ENCODE results near the gene WARS2. TPM values are rescaled to one million over a fixed set of nuclear protein-coding genes. Genes with fewer than 3 reads are reported as not detected.
A peak's percentile ranks its signal among the peaks of the same experiment; 100 is the strongest.

Gene WARS2
- total RNA-seq, 4 donors from 2014 or later = 5.8 to 16.5 (median 6.5) TPM

DNA sequence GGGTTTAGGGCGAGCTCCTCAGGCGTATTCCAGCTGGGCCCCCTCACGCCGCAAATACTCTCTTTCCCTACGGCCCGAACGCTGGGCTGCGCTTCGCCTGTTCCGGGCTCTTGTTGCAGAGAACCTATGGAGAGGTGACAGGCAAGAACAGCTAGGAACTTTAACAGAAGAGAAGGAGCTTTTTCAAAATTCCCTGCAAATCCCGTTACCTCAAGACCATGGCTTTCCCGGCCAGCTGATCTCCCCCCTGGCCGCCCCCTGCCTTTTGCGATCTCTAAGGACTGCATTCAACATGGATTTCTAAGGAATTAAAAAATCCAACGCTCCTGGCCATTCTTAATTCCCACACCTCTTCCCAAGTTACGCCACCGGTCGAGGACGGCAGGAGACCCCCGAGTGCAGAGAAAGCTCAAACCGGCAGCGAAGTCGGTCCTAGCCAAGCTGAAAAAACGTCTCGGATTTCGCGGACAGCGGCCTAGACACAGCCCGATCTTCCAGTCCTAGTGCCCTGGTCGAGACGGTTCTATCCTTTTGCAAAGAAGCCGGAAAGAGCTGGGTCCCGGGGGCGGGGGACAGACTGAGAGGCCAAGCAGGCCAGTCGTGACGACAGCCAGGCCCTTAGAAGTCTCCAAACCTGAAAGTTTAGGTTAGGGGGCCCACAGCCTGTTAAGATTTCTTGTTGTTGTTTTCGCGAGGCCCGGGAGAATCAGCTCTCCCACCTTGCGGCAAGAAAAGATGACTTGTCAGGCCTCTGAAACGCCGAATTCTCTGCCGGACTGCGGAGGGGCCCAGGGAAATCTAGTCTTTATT lies 151.2 kb downstream of the WARS2 start:
- DNase-seq (no peak), ATAC-seq (no peak)
- Histone ChIP-seq H3K9me3 (no peaks in the 10 kb centered on the region), H3K36me3 (no peaks in the 10 kb centered on the region), H3K27me3 (no peaks in the 10 kb centered on the region), H3K27ac (peak overlapping the region; percentile 85 to 96 (median 94)), H3K4me1 (peaks cover 7 to 17% of the 10 kb centered on the region in 2 donors), H3K4me3 (peak overlapping the region; percentile 77 to 87 (median 83))
- TF ChIP-seq, protein P1, sequence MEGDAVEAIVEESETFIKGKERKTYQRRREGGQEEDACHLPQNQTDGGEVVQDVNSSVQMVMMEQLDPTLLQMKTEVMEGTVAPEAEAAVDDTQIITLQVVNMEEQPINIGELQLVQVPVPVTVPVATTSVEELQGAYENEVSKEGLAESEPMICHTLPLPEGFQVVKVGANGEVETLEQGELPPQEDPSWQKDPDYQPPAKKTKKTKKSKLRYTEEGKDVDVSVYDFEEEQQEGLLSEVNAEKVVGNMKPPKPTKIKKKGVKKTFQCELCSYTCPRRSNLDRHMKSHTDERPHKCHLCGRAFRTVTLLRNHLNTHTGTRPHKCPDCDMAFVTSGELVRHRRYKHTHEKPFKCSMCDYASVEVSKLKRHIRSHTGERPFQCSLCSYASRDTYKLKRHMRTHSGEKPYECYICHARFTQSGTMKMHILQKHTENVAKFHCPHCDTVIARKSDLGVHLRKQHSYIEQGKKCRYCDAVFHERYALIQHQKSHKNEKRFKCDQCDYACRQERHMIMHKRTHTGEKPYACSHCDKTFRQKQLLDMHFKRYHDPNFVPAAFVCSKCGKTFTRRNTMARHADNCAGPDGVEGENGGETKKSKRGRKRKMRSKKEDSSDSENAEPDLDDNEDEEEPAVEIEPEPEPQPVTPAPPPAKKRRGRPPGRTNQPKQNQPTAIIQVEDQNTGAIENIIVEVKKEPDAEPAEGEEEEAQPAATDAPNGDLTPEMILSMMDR (IDR thresholded peaks at IDR 0.05 in 4 of 5, conservative IDR thresholded peaks at IDR 0.05 in 1 of 5) = no peak
- TF ChIP-seq POLR2A (IDR thresholded peaks at IDR 0.05) = peak in 1 of 2 donors; percentile 30
- intact Hi-C loops (cut with DNase I; ENCODE audit: low total_unique reads) (loop anchor here (5.0 kb wide), 4 partner anchors 92 to 1622 kb away; partner anchors contain the start of gene MAN1A2), in situ Hi-C loops (cut with MboI; ENCODE audit: low sequenced_read_pairs in 4 of 4) (loop anchor here in 1 of 4 donors (5.0 kb wide), 2 partner anchors 52 to 697 kb away; no protein-coding TSS in a partner anchor)

DNA sequence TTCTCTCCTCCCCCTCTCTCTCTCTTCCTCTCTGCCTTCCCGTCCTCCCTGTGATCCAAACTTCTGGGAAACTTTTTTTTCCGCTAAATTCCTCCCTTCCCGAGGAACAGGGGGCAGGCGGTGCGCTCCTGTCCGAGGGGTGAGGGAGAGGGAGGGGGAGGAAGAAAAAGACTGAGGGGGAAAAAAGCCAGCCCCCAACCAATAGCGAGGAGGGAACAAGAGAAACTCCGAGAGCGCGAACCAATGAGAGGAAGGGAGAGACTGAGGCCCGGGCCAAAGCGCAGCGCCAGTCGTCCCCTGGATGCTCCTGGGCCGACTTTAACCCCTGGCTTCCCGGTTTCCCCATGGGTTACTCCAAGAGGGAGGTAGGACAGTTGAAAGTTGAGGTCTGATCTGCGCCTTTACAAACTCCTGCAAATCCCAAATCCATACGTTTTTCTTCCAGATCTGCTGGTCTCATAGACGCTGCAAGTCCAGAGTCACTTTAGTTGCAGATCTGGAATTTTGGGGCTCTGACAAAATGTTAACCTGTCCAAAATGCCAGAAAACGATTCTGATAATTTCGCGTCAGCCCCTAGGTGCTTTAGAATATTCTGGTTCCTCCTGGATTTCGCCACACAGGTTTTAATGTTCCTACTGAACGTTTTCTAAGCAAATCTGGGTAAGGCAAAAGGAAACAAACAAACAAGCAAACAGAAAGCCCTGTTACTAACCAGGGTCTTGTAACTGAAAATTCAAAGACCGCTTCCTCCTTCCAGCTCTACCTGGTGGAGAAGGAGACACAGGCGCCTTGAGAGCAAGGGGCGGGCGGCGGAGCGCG lies 152.1 kb downstream of the WARS2 start, which contains the start of gene TBX15:
TSS of gene TBX15 (minus strand) at position 158 of the 820 bp plus-strand sequence. CDS start 548 bp downstream, outside the sequence.
- in situ Hi-C loops (cut with MboI; ENCODE audit: low sequenced_read_pairs in 4 of 4) = loop anchor here in 1 of 4 donors (5.0 kb wide), 2 partner anchors 51 to 696 kb away; no protein-coding TSS in a partner anchor
- TF ChIP-seq, protein P1 (IDR thresholded peaks at IDR 0.05 in 4 of 5, conservative IDR thresholded peaks at IDR 0.05 in 1 of 5) = no peak
- TF ChIP-seq POLR2A (IDR thresholded peaks at IDR 0.05) = peak in 1 of 2 donors; percentile 5
- DNase-seq (peak; percentile 70 to 71), ATAC-seq (peak; percentile 18 to 46)
- H3K36me3 ChIP-seq = no peaks in the 10 kb centered on the region
- peak within 1 kb of the TSS; percentile 85 to 96 (median 94) for H3K27ac ChIP-seq
- H3K4me3 ChIP-seq = peak within 1 kb of the TSS; percentile 77 to 87 (median 83)
- no peaks in the 10 kb centered on the region for H3K9me3 ChIP-seq
- intact Hi-C loops (cut with DNase I; ENCODE audit: low total_unique reads) = loop anchor here (1.0 to 5.0 kb wide), 5 partner anchors 12 to 1621 kb away; partner anchors contain the start of gene MAN1A2
- no peaks in the 10 kb centered on the region for H3K27me3 ChIP-seq
- peaks cover 16 to 25% of the 10 kb centered on the region in 2 donors for H3K4me1 ChIP-seq

DNA sequence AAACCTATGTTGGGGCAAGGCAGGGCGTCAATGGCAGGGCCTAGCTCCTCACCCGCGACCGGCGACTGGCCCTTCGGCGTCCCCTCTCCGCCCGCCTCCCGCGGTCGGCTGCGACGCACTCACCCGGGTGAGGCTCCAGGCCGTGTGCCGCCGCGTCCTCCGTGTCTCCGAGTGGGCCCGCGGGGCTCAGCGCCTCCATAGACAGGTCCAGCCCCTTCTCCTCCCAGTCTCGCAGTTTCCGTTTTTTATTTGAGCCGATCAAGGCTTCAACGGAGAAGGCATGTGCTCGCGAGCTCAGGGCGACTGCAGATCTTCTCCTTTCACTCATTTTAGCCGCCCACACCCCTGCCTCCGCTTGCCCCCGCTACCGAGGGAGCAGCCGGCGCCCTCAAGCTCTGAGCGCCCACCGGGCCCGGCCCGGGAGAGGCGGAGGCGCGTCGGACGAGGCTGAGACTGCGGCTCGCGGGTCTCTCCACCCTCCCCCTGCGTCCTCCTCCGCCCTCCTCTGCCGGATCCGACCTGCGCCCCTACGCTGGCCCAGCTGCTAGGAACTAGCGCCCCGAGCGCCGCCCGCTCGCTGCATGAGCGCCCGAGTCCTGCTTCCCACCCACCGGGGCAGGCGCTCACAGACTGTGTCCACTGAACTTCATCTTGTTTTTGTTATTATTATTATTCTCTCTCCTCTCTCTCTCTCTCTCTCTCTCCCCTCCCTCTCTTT lies 152.8 kb downstream of the WARS2 start:
- peak overlapping the region; percentile 85 to 96 (median 94) for H3K27ac ChIP-seq
- H3K36me3 ChIP-seq = no peaks in the 10 kb centered on the region

More for the DNA sequence above, 152.8 kb downstream of the WARS2 start:
- intact Hi-C loops (cut with DNase I; ENCODE audit: low total_unique reads) (loop anchor here (1.0 to 5.0 kb wide), 7 partner anchors 13 to 1620 kb away; partner anchors contain the start of gene MAN1A2), in situ Hi-C loops (cut with MboI; ENCODE audit: low sequenced_read_pairs in 4 of 4) (loop anchor here in 1 of 4 donors (5.0 kb wide), 2 partner anchors 50 to 695 kb away; no protein-coding TSS in a partner anchor)
- DNase-seq (peak in 1 of 2 donors; percentile 64), ATAC-seq (peak; percentile 45 to 53)
- TF ChIP-seq POLR2A (IDR thresholded peaks at IDR 0.05) = peak; percentile 36 to 69
- TF ChIP-seq, protein P1 (IDR thresholded peaks at IDR 0.05 in 4 of 5, conservative IDR thresholded peaks at IDR 0.05 in 1 of 5) = peak in 1 of 5 experiments; percentile 10
- Histone ChIP-seq H3K9me3 (no peaks in the 10 kb centered on the region), H3K27me3 (no peaks in the 10 kb centered on the region), H3K4me1 (peaks cover 23 to 33% of the 10 kb centered on the region in 2 donors), H3K4me3 (peak overlapping the region; percentile 77 to 87 (median 83))

All from gastrocnemius medialis (tissue), 4 donors.